Astrocyte (in vitro differentiated cells and primary cell): Measurements from ENCODE around the gene TNXB. TPM values are rescaled to one million over a fixed set of nuclear protein-coding genes. Genes with fewer than 3 reads are reported as not detected.
"Not testable (repeated sequence)": the region's sequence is repeated elsewhere in the genome, so short reads cannot be mapped to it uniquely, and the experiment has no call there.

ENCODE experiments used
- DNase-seq: peaks from one replicate; pipeline ENCODE4 v3.0.0-alpha.2; 2010; ENCODE audit warnings: low read depth
- FAIRE-seq: peaks from 2 replicates; lab custom pipeline; 2011; peaks lifted over from hg19 to GRCh38; lab: Jason Lieb, UNC
- H2AFZ ChIP-seq: 2 replicates; pipeline ENCODE4 v1.6.0; 2012; ENCODE audit warnings: low read depth, low read length, inconsistent platforms
- H3K27ac ChIP-seq: 2 replicates; pipeline ENCODE4 v1.5.1; 2011; ENCODE audit warnings: low read depth, low read length, inconsistent platforms
- H3K27me3 ChIP-seq: 2 replicates; pipeline ENCODE4 v1.6.0; 2011; ENCODE audit warnings: low read length, inconsistent platforms; ENCODE audit not compliant: insufficient read depth
- H3K36me3 ChIP-seq: 2 replicates; pipeline ENCODE4 v1.5.1; 2011; ENCODE audit warnings: low read length, inconsistent platforms; ENCODE audit not compliant: insufficient read depth
- H3K4me1 ChIP-seq: 2 replicates; pipeline ENCODE4 v1.5.1; 2011; ENCODE audit warnings: low read length, inconsistent platforms; ENCODE audit not compliant: insufficient read depth
- H3K4me2 ChIP-seq: 2 replicates; pipeline ENCODE4 v1.6.0; 2012; ENCODE audit warnings: low read length, inconsistent platforms
- H3K4me3 ChIP-seq: 2 replicates; pipeline ENCODE4 v1.5.1; 2011; ENCODE audit warnings: low read depth, mild to moderate bottlenecking, low read length, inconsistent platforms; ENCODE audit not compliant: insufficient read depth
- H3K79me2 ChIP-seq: 2 replicates; pipeline ENCODE4 v1.6.0; 2012; ENCODE audit warnings: mild to moderate bottlenecking, low read length, inconsistent platforms; ENCODE audit not compliant: insufficient read depth
- H3K9ac ChIP-seq: 2 replicates; pipeline ENCODE4 v1.6.0; 2012; ENCODE audit warnings: mild to moderate bottlenecking, low read length, inconsistent platforms
- H3K9me3 ChIP-seq: 2 replicates; pipeline ENCODE4 v1.5.1; 2012; ENCODE audit warnings: low read depth, mild to moderate bottlenecking, low read length, inconsistent platforms; ENCODE audit not compliant: insufficient read depth
- H4K20me1 ChIP-seq: 2 replicates; pipeline ENCODE4 v1.6.0; 2012; ENCODE audit warnings: low read length, inconsistent platforms; ENCODE audit not compliant: insufficient read depth
- H3K27ac Mint-ChIP-seq: one replicate; pipeline ENCODE4 v1.8.0; 2021; ENCODE audit warnings: mild to moderate bottlenecking, mixed read lengths; ENCODE audit not compliant: unreplicated experiment
- H3K27me3 Mint-ChIP-seq: one replicate; pipeline ENCODE4 v1.8.0; 2021; ENCODE audit warnings: low read depth, mixed read lengths; ENCODE audit not compliant: unreplicated experiment
- H3K36me3 Mint-ChIP-seq: one replicate; pipeline ENCODE4 v1.8.0; 2021; ENCODE audit warnings: low read depth, mixed read lengths; ENCODE audit not compliant: unreplicated experiment
- H3K4me1 Mint-ChIP-seq: one replicate; pipeline ENCODE4 v1.8.0; 2021; ENCODE audit warnings: low read depth, mixed read lengths; ENCODE audit not compliant: unreplicated experiment
- H3K4me3 Mint-ChIP-seq: one replicate; pipeline ENCODE4 v1.8.0; 2021; ENCODE audit warnings: mild to moderate bottlenecking, moderate library complexity, mixed read lengths; ENCODE audit not compliant: unreplicated experiment
- H3K9me3 Mint-ChIP-seq: one replicate; pipeline ENCODE4 v1.8.0; 2021; ENCODE audit warnings: mild to moderate bottlenecking, mixed read lengths; ENCODE audit not compliant: unreplicated experiment
- total RNA-seq: library from RNA; stranded (reverse); gene quantifications from 2 replicates; pipeline ENCODE4 v1.2.1, GENCODE V29; 2021

The TNXB gene
- total RNA-seq, 1 donor from 2014 or later: 2.3 TPM

- FAIRE-seq: not testable (repeated sequence)
Measured at GRCh38 chr6:31994421-31994820, 114.7 kb downstream of the TNXB start.

More at GRCh38 chr6:31994421-31994820, 114.7 kb downstream of the TNXB start:
- not testable (repeated sequence) for H3K27me3 ChIP-seq, H3K9ac ChIP-seq, H3K9me3 Mint-ChIP-seq, H3K4me1 Mint-ChIP-seq, H4K20me1 ChIP-seq, H3K4me3 Mint-ChIP-seq, H3K79me2 ChIP-seq, H3K27me3 Mint-ChIP-seq, H3K4me2 ChIP-seq, H2AFZ ChIP-seq, H3K36me3 ChIP-seq, H3K4me1 ChIP-seq, H3K27ac ChIP-seq, DNase-seq, H3K9me3 ChIP-seq, H3K4me3 ChIP-seq, H3K36me3 Mint-ChIP-seq, H3K27ac Mint-ChIP-seq

Other genes with a start within 250 kb of the TNXB start
- gene NEU1, start 246.5 kb downstream of the TNXB start, total RNA-seq: 45.0 and 47.3 TPM in 2 replicates
- gene SLC44A4, start 230.3 kb downstream of the TNXB start, total RNA-seq: 0.23 and 0.29 TPM in 2 replicates
- 32.6 and 35.8 TPM in 2 replicates for gene EHMT2, start 211.6 kb downstream of the TNXB start, total RNA-seq
- 3.7 and 4.6 TPM in 2 replicates for gene ZBTB12, start 207.3 kb downstream of the TNXB start, total RNA-seq
- gene C2, start 181.6 kb downstream of the TNXB start, total RNA-seq: 0.20 and 0.43 TPM in 2 replicates
- gene CFB, start 163.2 kb downstream of the TNXB start, total RNA-seq: 1.0 and 1.4 TPM in 2 replicates
- 47.7 and 48.1 TPM in 2 replicates for gene NELFE, start 150.4 kb downstream of the TNXB start, total RNA-seq
- 75.3 and 79.1 TPM in 2 replicates for gene SKIC2, start 150.2 kb downstream of the TNXB start, total RNA-seq
- 12.6 and 15.6 TPM in 2 replicates for gene DXO, start 137.2 kb downstream of the TNXB start, total RNA-seq
- gene C4A, start 127.3 kb downstream of the TNXB start, total RNA-seq: 3.8 and 4.6 TPM in 2 replicates
- 3.2 and 3.7 TPM in 2 replicates for gene C4B, start 94.5 kb downstream of the TNXB start, total RNA-seq
- gene CYP21A2, start 70.9 kb downstream of the TNXB start, total RNA-seq: 0.11 and 0.46 TPM in 2 replicates
- 68.7 and 70.1 TPM in 2 replicates for gene ATF6B, start 18.9 kb upstream of the TNXB start, total RNA-seq
- gene FKBPL, start 20.9 kb upstream of the TNXB start, total RNA-seq: 5.2 TPM in 2 replicates
- gene PRRT1, start 42.6 kb upstream of the TNXB start, total RNA-seq: 0.45 and 0.67 TPM in 2 replicates
- gene PPT2, start 44.8 kb upstream of the TNXB start, total RNA-seq: 25.6 and 33.0 TPM in 2 replicates
- 10.4 and 13.3 TPM in 2 replicates for gene EGFL8, start 55.3 kb upstream of the TNXB start, total RNA-seq
- gene AGPAT1, start 66.7 kb upstream of the TNXB start, total RNA-seq: 94.8 and 98.1 TPM in 2 replicates
- 59.0 and 60.0 TPM in 2 replicates for gene RNF5, start 69.1 kb upstream of the TNXB start, total RNA-seq
- 7.5 and 9.9 TPM in 2 replicates for gene AGER, start 74.9 kb upstream of the TNXB start, total RNA-seq
- gene PBX2, start 80.9 kb upstream of the TNXB start, total RNA-seq: 80.7 and 83.7 TPM in 2 replicates
- 9.6 and 10.2 TPM in 2 replicates for gene GPSM3, start 83.3 kb upstream of the TNXB start, total RNA-seq
- 0.57 and 0.60 TPM in 2 replicates for gene NOTCH4, start 114.7 kb upstream of the TNXB start, total RNA-seq